RWPE2 (cell line): ENCODE data around the gene DCTD.

Experiments
- ATAC-seq: fragments of 200-7000 bp; cut with Tn5 transposase; 3 replicates; pipeline ENCODE4 v1.9.1; 2021; ENCODE audit warnings: low read depth
- DNase-seq: peaks from one replicate; pipeline ENCODE4 v3.0.0-alpha.2; 2020; ENCODE audit warnings: low spot score
- H3K27ac ChIP-seq: fragments of 450-650 bp; 2 replicates; pipeline ENCODE4 v1.5.1; 2017; ENCODE audit warnings: mild to moderate bottlenecking; ENCODE audit not compliant: poor library complexity, severe bottlenecking
- H3K27me3 ChIP-seq: fragments of 250-450 bp; sonication (Bioruptor Pico); 2 replicates; pipeline ENCODE4 v1.5.1; 2021; ENCODE audit warnings: mild to moderate bottlenecking, moderate library complexity; ENCODE audit not compliant: insufficient read depth, poor library complexity, severe bottlenecking
- H3K36me3 ChIP-seq: fragments of 250-450 bp; sonication (Bioruptor Pico); 2 replicates; pipeline ENCODE4 v1.5.1; 2020; ENCODE audit warnings: low read depth, mild to moderate bottlenecking, moderate library complexity
- H3K4me1 ChIP-seq: fragments of 250-450 bp; sonication (Bioruptor Pico); 2 replicates; pipeline ENCODE4 v1.5.1; 2021; ENCODE audit warnings: mild to moderate bottlenecking, moderate library complexity; ENCODE audit not compliant: insufficient read depth, poor library complexity, severe bottlenecking
- H3K4me3 ChIP-seq: fragments of 250-450 bp; sonication (Bioruptor Pico); 2 replicates; pipeline ENCODE4 v1.5.1; 2021; ENCODE audit warnings: mild to moderate bottlenecking, moderate library complexity; ENCODE audit not compliant: severe bottlenecking
- H3K9me3 ChIP-seq: fragments of 250-450 bp; sonication (Bioruptor Pico); 2 replicates; pipeline ENCODE4 v1.5.1; 2021; ENCODE audit warnings: mild to moderate bottlenecking, moderate library complexity; ENCODE audit not compliant: severe bottlenecking
- TF ChIP-seq, protein P1 (sequence below): fragments of 450-650 bp; IDR thresholded peaks from one replicate; pipeline ENCODE4 v1.5.1; 2017; ENCODE audit warnings: mild to moderate bottlenecking, moderate library complexity; ENCODE audit not compliant: poor library complexity, severe bottlenecking

The DCTD gene

GRCh38 chr4:182925855-182926254 lies 8.7 kb upstream of the DCTD start:
- no peak overlapping the region for H3K4me3 ChIP-seq
- H3K27ac ChIP-seq, result no peak overlapping the region
- TF ChIP-seq, protein P1, sequence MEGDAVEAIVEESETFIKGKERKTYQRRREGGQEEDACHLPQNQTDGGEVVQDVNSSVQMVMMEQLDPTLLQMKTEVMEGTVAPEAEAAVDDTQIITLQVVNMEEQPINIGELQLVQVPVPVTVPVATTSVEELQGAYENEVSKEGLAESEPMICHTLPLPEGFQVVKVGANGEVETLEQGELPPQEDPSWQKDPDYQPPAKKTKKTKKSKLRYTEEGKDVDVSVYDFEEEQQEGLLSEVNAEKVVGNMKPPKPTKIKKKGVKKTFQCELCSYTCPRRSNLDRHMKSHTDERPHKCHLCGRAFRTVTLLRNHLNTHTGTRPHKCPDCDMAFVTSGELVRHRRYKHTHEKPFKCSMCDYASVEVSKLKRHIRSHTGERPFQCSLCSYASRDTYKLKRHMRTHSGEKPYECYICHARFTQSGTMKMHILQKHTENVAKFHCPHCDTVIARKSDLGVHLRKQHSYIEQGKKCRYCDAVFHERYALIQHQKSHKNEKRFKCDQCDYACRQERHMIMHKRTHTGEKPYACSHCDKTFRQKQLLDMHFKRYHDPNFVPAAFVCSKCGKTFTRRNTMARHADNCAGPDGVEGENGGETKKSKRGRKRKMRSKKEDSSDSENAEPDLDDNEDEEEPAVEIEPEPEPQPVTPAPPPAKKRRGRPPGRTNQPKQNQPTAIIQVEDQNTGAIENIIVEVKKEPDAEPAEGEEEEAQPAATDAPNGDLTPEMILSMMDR, result no peak
- no peaks in the 10 kb centered on the region for H3K9me3 ChIP-seq
- no peak for DNase-seq
- H3K36me3 ChIP-seq, result no peaks in the 10 kb centered on the region
- no peaks in the 10 kb centered on the region for H3K27me3 ChIP-seq
- no peak for ATAC-seq
- H3K4me1 ChIP-seq, result no peaks in the 10 kb centered on the region

DNA sequence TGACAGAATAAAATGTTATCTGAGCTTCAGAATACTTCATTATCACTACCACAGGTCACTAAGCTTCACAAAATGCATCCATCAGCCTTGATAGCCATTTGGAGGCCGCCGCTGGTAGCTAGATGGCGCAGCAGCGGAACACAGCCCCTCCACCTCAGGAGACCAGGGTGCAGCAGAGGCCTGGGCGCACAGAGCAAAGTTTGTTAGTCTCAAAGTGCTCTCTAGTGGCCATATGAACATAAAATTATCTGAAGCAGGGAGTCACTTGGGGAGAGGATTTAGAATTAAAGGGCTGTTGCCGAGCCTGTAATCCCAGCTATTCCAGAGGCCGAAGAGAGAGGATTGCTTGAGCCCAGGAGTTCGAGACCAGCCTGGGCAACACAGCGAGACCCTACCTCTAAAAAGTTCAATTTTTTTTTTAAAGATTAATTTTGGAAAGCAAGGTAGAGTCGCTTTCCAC lies 8.1 kb upstream of the DCTD start:
- H3K4me1 ChIP-seq, result no peaks in the 10 kb centered on the region
- peak; percentile 67; the same call in 2 of the 3 replicates for ATAC-seq
- no peak overlapping the region for H3K4me3 ChIP-seq
- H3K9me3 ChIP-seq, result no peaks in the 10 kb centered on the region
- H3K36me3 ChIP-seq, result no peaks in the 10 kb centered on the region
- DNase-seq, result no peak
- no peak overlapping the region for H3K27ac ChIP-seq
- no peaks in the 10 kb centered on the region for H3K27me3 ChIP-seq
- TF ChIP-seq, protein P1, result peak; percentile 38

GRCh38 chr4:182924497-182924896 lies 7.3 kb upstream of the DCTD start:
- TF ChIP-seq, protein P1, result no peak
- H3K36me3 ChIP-seq, result no peaks in the 10 kb centered on the region
- no peak overlapping the region for H3K4me3 ChIP-seq
- H3K4me1 ChIP-seq, result no peaks in the 10 kb centered on the region
- H3K27me3 ChIP-seq, result no peaks in the 10 kb centered on the region
- no peak for ATAC-seq
- no peak for DNase-seq
- no peaks in the 10 kb centered on the region for H3K9me3 ChIP-seq
- H3K27ac ChIP-seq, result no peak overlapping the region

DNA sequence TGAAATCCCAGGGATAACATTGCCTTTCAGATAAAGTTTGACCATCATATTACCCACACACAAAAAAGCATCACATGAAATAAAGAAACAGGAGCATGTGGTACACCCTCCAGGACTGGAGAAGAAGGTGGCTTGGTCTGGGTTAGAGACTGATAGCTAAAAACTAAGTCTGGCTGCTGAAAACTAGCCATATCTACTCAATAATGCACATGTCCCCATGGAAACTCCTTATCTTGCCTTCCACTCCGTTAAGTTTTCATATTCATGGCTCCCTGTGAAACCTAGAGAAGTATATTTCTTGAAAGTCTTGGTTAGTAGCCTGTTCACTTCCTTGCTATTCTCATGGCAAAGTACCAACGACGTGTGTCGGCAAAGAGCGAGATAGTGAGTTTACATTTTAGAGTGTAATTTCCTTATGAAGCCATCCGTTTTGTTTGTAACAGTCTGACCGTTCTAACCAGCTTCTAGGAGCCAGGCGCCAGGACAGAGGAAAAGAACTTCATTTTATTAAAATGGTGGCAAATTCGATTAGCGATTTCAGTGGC lies 6.7 kb upstream of the DCTD start:
- no peaks in the 10 kb centered on the region for H3K36me3 ChIP-seq
- TF ChIP-seq, protein P1, result no peak
- ATAC-seq, result no peak
- H3K4me3 ChIP-seq, result no peak overlapping the region
- no peaks in the 10 kb centered on the region for H3K4me1 ChIP-seq
- H3K27me3 ChIP-seq, result no peaks in the 10 kb centered on the region
- no peak overlapping the region for H3K27ac ChIP-seq
- DNase-seq, result no peak
- no peaks in the 10 kb centered on the region for H3K9me3 ChIP-seq

- H3K27ac ChIP-seq, result no peak overlapping the region
- no peak for ATAC-seq
These were observed 6.2 kb upstream of the DCTD start for GRCh38 chr4:182923366-182923765.

More at GRCh38 chr4:182923366-182923765, 6.2 kb upstream of the DCTD start:
- no peak for DNase-seq
- no peaks in the 10 kb centered on the region for H3K27me3 ChIP-seq
- H3K4me3 ChIP-seq, result no peak overlapping the region
- no peaks in the 10 kb centered on the region for H3K36me3 ChIP-seq
- H3K9me3 ChIP-seq, result no peaks in the 10 kb centered on the region
- TF ChIP-seq, protein P1, result no peak
- H3K4me1 ChIP-seq, result no peaks in the 10 kb centered on the region
